Measurements from ENCODE around the gene IFT22.
"Not testable (repeated sequence)": the region's sequence is repeated elsewhere in the genome, so short reads cannot be mapped to it uniquely, and the experiment has no call there.

The IFT22 gene

DNA sequence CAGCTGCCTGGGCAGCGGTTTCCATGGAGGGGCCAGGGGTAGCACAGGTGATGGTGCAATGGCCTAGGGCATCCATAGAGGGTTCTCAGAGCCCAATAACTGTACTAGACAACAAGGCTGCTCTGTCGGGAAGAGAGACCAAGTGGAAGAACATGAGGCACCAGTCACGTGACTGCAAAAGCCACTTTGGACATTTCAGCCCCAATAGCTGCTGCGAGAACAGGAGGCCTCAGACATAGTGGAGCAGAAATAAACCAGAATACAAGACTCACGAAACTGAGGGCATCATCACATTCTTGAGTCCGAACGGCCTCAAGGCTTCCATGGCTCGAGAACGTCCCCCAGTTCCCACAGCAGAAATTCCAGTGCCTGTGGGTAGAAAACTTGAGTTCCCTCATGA is 44.5 kb downstream of the IFT22 start:
- no peak for DNase-seq

GRCh38 chr7:101273206-101273605 is 48.4 kb downstream of the IFT22 start:
- no peak for DNase-seq

DNA sequence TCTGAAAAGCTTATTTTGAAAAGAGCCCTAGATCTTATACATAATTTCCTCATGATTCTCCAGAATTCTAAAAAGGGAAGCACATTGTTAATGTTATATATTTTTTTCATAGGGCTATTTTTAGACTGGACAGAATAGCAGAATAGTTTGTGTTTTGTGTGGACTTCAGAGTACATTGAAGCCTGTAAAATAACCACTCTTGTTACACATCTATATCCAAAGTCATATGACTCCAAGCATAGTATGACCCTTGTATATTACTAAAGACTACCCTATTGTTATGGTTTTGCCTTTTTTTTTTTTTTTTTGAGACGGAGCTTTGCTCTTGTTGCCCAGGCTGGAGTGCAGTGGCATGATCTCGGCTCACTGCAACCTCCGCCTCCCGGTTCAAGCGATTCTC is 50.6 kb downstream of the IFT22 start:
- DNase-seq, result no peak

- DNase-seq, result no peak
These were observed 51.9 kb downstream of the IFT22 start for GRCh38 chr7:101269664-101270063.

GRCh38 chr7:101265622-101266516 is 55.7 kb downstream of the IFT22 start:
- no peak for DNase-seq

- DNase-seq, result not testable (repeated sequence)
These were observed 57.4 kb downstream of the IFT22 start for GRCh38 chr7:101264102-101264706.
